Fibroblast of villous mesenchyme (primary cell): ENCODE results near the gene ARID4B. TPM values are rescaled to one million over a fixed set of nuclear protein-coding genes. Genes with fewer than 3 reads are reported as not detected.

ENCODE experiments used
- DNase-seq: peaks from one replicate; pipeline ENCODE4 v3.0.0-alpha.2; 2010; ENCODE audit warnings: low read depth
- H3K4me3 ChIP-seq: 2 replicates; pipeline ENCODE4 v1.5.1; 2011; ENCODE audit warnings: low read depth, mild to moderate bottlenecking, low read length
- small RNA-seq: library from RNA; depleted of rRNA; stranded (forward); fragments of <200 nt; gene quantifications from one replicate; pipeline ENCODE3, GENCODE V24; 2012
- total RNA-seq: library from RNA; depleted of rRNA; stranded (reverse); fragments of >200 nt; gene quantifications from 2 replicates; pipeline ENCODE4 v1.2.3, GENCODE V29; 2012
- TF ChIP-seq, protein P1 (sequence below): IDR thresholded peaks from 2 replicates; pipeline ENCODE4 v1.5.1; 2012; ENCODE audit warnings: low read depth, mild to moderate bottlenecking, low read length; ENCODE audit not compliant: insufficient read depth

The ARID4B gene
- total RNA-seq, 1 donor: 40.2 TPM

DNA sequence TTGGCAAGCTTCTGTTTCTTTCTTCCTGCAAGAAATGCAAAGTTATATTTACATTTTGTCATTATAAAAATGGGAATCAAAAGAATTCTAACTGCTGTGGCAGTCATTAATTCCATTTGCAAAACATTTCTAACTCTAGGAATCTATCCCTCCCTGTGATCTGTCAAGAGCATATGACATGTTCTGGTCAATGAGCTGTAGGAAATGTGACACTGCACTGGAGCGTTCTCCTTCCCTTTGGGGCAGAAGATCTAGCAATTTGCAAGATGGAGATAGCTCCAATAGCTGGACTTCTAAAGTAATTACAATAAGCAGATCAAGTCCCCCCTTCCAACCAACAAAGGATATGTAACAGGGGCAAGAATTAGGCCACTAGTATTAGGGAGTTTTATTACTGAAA is 205.6 kb downstream of the ARID4B start:
- no peak overlapping the region for H3K4me3 ChIP-seq
- TF ChIP-seq, protein P1, sequence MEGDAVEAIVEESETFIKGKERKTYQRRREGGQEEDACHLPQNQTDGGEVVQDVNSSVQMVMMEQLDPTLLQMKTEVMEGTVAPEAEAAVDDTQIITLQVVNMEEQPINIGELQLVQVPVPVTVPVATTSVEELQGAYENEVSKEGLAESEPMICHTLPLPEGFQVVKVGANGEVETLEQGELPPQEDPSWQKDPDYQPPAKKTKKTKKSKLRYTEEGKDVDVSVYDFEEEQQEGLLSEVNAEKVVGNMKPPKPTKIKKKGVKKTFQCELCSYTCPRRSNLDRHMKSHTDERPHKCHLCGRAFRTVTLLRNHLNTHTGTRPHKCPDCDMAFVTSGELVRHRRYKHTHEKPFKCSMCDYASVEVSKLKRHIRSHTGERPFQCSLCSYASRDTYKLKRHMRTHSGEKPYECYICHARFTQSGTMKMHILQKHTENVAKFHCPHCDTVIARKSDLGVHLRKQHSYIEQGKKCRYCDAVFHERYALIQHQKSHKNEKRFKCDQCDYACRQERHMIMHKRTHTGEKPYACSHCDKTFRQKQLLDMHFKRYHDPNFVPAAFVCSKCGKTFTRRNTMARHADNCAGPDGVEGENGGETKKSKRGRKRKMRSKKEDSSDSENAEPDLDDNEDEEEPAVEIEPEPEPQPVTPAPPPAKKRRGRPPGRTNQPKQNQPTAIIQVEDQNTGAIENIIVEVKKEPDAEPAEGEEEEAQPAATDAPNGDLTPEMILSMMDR: no peak
- no peak for DNase-seq

Small RNA genes lying within 50 kb of the gene (small RNA-seq; reads per million reads assigned to genes)
- gene AL391994.1 (not detected), gene MIR4753 (0.75 reads per million), gene SNORA14B (96.8 reads per million, percentile 97 among the genes with 10 or more reads in this experiment)

Other genes starting within 250 kb of the ARID4B start
- 74.4 and 81.6 TPM in 2 replicates for gene TOMM20, start 199.3 kb downstream of the ARID4B start, total RNA-seq
- gene RBM34, start 166.9 kb downstream of the ARID4B start, total RNA-seq: 53.8 and 61.7 TPM in 2 replicates
- gene GGPS1, start 391 bp upstream of the ARID4B start, total RNA-seq: 21.3 and 25.9 TPM in 2 replicates
- 22.9 and 28.5 TPM in 2 replicates for gene TBCE, start 39.2 kb upstream of the ARID4B start, total RNA-seq
- 48.0 and 74.3 TPM in 2 replicates for gene B3GALNT2, start 176.3 kb upstream of the ARID4B start, total RNA-seq